GM10847 (cell line): ENCODE measurements around the gene NLGN3.

Source experiments
- POLR2A ChIP-seq: IDR thresholded peaks from 2 replicates; pipeline ENCODE4 v1.6.1; 2011; ENCODE audit not compliant: insufficient read length; ENCODE audit errors: extremely low read depth

Gene NLGN3

GRCh38 chrX:71214152-71214551 lies 69.5 kb downstream of the NLGN3 start:
- TF ChIP-seq POLR2A = no peak

GRCh38 chrX:71214604-71215337 lies 70.1 kb downstream of the NLGN3 start:
- no peak for TF ChIP-seq POLR2A

GRCh38 chrX:71215338-71215912 lies 70.8 kb downstream of the NLGN3 start:
- TF ChIP-seq POLR2A = no peak

- no peak for TF ChIP-seq POLR2A
Measured at GRCh38 chrX:71216485-71216884, 71.8 kb downstream of the NLGN3 start.

- no peak for TF ChIP-seq POLR2A
Measured at GRCh38 chrX:71217298-71217697, 72.7 kb downstream of the NLGN3 start.
